ENCODE data around the gene OLIG1.

OLIG1 gene

DNA sequence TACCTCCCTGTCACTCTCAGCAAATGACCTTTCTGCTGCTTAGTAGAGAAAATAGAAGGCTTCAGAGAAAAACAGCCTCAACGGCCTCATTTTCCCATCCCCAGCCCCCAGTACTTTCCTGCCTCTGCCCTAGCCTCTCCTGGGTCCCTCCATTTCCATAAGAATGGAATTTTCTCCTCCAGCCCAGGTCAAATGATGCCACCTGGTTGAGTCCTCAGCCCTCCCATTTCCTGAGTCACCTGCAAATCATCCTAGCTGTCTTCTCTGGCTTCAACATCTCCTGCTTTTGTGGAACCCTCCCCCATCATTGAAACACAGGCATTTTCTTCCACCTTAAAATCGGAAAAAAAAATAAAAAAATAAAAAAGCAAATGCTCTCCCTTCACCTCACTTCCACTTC is 35.1 kb downstream of the OLIG1 start:
- no peak for DNase-seq

DNA sequence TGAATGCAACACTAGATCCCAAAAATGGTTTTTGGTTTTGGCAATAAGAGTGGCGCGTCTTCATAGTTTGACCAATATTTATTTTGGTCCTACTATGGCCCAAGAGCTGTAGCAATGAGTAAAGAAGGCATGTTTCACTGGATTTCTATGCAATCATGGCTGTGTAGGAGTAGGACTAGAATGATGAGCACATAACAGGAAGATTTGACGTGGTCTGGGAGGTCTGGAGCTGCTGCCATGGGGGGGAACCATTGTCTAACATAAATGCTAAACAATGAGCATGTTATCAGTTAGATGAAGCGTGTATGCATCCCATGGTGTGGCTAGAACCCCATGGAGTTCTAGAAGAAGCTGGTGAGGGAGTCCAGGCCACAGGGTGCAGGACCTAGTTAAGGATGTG is 38.3 kb downstream of the OLIG1 start:
- no peak for DNase-seq

DNA sequence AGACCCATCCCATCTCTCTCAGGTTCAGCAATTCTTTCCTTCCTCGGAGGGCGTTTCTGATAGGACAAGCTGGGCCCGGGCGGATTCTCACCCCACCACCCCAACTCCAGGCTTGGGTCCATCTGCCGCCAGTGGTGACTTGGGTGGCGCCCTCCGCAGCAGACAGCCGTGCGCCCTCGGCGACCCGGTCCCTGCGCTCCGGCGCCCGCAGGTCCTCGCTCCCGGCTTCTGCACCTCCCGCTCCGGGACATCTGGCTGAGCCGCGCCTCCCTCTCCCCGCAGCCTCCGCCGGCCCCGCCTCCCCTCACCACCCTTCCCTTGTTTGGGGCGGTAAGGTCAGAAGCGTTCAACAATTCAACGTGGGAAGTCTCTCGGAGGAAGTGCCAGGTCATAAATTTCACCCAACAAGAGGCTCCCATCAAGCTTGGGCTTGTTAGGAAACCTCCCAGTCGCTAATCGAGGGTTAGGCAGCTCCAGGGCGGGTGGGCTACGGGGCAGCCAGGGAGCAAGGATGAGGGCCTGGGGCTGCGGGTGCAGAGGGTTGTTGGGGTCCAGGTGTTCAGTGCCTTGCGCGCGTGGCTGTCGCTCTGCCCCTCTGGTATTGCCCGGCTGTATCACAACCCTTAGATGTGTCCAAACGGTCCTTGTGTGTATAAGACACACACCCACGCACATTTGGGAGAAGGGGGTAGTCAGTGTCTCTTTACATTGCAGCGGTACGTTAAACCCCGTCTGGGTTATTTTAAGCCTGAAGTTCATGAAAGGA is 39.8 kb downstream of the OLIG1 start:
- peak in 1 of 2 experiments; percentile 18 for DNase-seq

DNA sequence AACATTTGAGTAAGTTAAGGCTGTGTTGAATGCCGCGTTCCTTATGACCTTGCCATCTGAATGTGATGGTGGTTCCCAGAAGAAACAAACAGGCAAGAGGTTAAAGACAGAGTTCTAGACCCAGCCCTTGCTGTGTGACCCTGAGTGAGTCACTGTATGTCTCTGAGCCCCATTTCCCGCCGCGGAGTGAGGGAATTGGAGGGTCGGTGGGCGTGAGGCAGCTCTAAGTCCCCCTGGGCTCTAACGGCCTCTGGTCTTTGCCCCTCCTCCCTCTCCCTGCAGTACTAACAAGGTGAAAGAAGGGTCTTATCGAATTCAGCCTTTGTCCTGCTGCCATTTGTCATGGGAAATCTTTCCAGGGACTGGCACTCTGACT is 40.4 kb downstream of the OLIG1 start:
- DNase-seq = no peak

DNA sequence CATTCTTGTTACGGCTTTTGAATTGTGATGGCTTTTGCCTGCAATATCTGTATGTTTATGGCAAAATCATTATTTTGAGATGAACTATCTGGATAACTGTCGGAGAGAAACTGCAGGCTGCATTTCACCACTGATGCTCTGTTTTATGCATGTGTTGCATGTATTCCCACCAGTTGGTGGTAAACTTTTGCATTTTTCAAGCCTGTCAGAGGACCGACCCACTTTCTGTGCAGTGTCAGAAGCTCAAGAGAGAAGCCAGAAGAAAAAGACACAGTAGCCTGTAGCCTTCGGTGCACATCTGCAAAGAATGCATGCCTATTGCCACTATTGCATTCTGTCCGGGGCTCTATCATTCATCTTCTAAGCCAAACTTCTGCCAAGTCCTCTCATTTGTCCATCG is 41.6 kb downstream of the OLIG1 start:
- DNase-seq = no peak

DNA sequence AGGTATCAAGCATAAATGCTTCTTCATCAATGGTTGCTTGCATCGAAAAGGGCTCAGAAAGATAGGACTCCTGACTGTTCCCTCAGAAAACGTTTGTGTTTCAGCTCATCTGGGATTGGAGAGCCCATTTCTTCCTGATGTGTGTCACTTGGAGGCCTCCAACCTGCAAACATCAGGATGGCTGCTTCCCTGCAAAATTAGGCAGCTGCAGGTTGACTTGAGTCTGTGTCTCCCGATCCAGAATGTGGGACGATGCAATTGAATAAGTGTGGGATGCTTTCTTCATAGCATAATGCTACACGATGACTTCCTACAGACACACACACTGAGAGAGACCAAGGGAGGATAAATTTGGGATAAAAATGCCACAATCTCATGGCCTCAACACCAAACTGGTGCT is 42.2 kb downstream of the OLIG1 start:
- DNase-seq = no peak

DNA sequence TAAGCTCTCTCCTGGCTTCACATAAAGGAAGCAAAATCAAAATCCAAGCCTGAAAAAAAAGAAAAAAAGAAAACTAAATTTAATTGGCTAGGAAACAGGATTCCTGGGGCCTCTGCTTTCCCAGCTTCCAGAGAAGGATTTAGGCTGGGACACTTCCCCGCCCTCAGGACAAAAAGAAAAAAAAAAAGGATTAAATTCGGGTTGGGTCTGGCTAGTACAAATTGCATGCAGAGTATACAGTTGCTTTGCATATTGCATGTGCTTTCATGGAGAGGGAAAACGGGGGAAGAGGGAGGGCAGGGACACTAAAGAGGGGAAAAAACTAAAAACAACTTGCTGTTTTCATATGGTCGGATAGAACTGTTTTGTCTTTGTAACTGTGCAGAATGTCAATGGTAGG is 42.7 kb downstream of the OLIG1 start:
- no peak for DNase-seq

DNA sequence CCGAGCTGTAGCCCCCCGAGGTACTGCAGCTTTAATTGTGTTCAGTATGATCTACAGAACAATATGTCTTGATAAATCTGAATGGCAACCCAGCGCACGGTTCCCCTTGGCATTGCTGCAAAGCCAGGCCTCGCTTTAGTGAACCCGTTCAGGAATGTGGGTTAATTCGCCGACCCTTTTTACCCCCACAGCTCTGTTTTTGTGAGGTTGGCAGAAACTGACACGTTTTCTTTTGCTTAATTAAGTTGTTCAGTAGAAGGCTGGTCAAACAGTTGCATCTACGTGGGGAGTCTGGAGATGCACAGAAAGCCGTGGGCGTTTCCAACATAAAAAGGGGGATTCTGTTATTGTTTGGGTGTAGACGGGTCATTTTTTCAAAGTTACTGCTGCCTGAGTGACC is 43.2 kb downstream of the OLIG1 start:
- DNase-seq = no peak

DNA sequence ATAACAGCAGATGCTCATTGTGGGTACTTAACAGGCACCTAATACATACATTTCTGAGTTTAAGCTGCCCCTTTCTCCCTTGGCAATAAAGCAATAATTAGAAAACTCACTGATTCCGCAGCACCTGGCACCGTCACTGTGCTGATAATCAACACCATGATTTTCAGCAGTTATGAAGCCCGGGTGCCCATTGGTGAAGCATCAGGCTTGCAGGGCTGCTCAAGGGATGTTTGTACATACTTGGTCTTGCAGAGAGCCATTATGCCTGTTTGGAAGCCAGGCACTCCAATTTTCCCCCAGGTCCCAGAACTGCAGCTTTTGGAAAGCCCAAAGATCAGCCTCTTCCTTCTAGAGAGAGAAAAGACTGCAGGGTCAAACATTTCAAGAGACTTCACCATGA is 44.3 kb downstream of the OLIG1 start:
- no peak for DNase-seq

DNA sequence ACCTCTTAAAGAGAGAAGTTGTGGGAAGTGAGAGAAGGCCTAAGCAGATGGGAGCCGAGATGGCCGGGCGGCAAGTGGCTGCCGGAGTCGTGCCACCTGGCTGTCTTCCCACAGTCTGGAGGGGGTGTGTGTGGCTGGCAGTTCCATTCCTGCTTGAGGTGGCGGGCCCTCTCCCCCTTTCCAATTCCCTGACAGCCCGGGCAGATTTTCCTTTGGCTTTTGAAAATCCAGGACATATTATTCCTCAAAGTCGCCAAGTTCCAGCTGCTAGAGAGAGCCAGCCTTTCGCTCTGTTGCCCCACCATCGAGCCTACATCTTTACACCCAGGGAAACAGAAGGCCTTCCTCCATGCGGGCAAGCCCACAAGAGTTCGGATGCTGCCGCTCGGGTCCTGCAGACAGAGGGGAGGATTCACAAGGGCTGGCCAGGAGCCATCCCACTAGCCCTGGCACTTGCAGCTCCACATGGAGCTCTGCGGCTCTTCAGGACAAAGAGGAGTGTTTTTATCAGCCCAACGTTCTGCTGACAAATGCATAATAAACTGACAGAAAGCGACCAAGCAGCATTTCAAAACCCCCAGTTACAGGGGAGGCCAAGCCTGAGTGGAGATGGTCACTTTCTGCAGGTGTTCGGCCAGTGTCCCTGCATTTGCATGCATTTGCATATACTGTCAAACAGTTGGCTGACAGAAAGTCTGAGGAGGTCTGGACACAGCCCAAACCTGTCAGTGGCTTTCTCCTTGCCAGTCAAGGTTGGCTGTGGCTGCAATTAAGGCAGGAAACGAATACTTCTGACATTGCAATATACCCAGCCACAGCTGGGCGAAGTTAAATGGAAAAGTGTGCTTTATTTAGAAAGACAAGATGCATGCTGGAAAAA is 45.9 kb downstream of the OLIG1 start:
- DNase-seq = no peak

DNA sequence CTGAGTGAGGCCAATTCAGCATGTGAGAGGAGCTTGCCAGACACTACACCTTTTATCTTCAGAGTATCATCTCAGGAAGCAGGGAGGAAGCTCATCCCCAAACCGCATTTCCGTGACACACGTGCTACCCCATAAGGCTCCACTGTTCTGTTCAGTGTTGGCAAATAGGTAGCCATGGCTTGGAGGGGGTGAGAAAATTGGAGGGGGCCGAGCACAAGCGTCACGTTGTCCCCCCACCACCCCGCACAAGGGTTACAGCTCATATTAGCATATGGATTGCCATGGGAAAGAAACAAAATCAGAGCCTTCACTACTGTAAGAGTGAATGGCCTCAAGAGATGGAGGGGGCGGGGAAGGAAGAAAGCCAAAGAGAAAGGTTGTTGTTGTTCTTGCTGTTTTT is 46.7 kb downstream of the OLIG1 start:
- DNase-seq = no peak

DNA sequence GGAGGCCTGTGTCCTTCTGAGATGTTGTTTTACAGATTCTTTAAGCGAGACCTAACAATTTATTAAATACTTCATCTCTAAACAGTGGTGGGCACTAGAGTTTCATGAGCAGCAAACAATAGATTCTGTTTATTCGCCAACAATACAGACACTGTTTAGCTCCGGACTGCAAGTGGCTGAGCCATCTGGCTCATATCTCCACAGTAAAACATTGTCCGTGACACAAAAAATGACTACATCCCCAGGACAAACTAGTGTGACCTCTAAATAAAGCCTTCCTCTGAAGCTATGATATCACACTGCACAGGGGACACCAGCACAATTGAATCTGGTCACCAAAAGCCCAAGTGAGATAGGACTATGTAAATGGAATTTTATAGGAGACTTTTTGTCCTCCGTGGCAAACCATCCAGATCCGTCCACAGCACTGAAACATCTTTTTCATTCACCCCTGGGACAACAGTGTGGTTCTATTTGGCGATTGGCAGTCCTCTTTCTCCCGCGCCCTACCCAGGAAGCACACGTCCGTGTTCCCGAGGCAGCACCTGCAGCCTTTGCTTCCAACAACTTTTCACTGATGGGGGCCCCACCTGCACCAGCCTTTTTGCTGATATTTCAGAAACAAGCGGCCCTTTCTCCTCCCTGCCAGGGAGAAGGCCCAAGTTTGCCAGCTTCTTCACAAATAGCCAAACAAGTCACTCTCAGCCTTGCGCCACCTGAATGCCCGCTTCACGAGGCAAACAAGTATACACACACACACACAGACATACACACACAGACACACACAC is 47.4 kb downstream of the OLIG1 start:
- no peak for DNase-seq
